SK-N-MC (cell line): Measurements from ENCODE around the gene AUNIP.

ENCODE experiments used
- EZH2 ChIP-seq: fragments of 200-600 bp; sonication (generic); IDR thresholded peaks from one replicate; pipeline ENCODE4 v1.6.1; 2017; ENCODE audit warnings: antibody characterized with exemption
- FOXP2 ChIP-seq: optimal IDR thresholded peaks from 2 replicates; pipeline ENCODE3; 2011; ENCODE audit warnings: mild to moderate bottlenecking, moderate library complexity; ENCODE audit not compliant: insufficient read depth; ENCODE audit errors: extremely low read length, control extremely low read depth
- POLR2AphosphoS5 ChIP-seq: IDR thresholded peaks from 2 replicates; pipeline ENCODE4 v1.6.1; 2012; ENCODE audit warnings: mild to moderate bottlenecking, low read depth, low read length, borderline replicate concordance

- no peak for TF ChIP-seq EZH2
- TF ChIP-seq POLR2AphosphoS5: no peak
- no peak for TF ChIP-seq FOXP2
These were observed 49.9 kb downstream of the AUNIP start for GRCh38 chr1:25809283-25809926.
